HG03378 (cell line): ENCODE measurements around the gene C20orf96.
A peak's percentile ranks its signal among the peaks of the same experiment; 100 is the strongest.

Experiments
- ATAC-seq: cut with Tn5 transposase; IDR thresholded peaks from one replicate; pipeline ENCODE4 v1.9.1; 2021; ENCODE audit warnings: mild to moderate bottlenecking, moderate library complexity; ENCODE audit not compliant: unreplicated experiment

C20orf96 gene

DNA sequence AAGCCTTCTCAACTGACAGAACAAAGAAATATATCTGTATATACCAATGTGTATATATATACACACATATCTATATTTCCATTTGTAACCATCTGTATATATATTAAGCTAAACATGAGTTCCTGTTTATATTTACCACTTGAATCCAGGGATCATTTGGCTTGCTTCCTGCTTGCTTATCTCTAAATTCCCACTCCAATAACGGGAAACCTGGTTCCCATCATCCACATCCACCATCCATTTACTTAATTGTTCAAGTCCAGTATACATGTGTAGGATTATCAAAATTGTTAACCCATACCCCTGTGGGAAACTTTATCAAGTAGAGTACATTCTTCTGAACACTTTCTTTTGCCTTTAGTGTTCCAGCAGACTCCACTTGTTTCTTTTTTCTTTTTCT is 22.3 kb upstream of the C20orf96 start:
- no peak for ATAC-seq

DNA sequence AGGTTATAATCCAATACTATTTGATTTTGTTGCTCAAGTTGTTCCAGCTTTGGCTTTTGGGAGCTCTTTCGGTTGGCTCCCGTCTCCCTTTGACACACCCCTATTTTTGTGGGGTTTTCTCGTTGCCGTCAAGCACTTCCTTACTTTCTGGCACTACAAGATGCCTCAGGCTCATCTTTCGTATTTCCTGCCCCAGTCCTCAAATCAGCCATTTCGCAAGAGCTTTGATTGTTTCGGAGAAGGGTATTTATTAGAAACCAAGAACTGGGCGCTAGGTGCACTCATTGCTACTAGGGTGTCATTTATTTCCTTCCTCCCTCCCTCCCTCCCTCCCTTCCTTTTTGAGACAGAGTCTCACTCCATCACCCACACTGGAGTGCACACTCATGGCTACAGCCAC is 21.5 kb upstream of the C20orf96 start:
- no peak for ATAC-seq

DNA sequence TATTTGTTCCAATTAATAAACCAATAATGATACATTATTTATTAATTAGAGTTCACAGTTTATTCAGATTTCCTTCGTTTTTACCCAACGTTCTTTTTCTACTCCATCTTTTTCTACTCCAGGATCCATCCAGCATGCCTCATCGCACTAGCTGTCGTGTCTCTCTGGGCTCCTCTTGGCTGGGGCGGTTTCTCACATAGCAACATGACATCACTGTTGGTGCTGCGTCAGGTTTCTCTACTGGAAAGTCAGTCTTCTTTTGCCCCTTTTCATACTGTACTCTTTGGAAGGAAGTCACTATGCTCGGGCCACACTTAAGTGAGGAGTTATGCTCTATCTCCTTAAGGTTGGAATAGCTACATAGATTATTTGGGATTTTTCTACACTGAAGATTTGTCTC is 21.1 kb upstream of the C20orf96 start:
- no peak for ATAC-seq

DNA sequence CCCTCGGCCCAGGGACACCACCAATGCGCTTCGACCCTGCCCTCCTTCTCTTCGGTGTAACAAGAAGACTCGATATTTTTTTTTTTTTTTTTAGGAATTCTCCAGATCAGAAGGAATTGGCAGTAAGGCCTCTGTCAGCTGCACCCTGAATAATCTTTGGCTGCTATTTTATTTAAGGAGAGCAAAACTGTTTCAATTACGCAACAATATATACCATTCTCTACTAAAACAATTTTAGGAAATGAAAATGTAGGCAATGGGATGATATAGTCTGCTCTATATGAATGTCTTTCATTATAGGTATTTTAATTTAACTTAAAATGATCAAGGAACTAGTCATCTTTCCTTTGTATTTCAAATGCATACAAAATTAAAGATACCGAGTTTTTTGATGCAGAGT is 20.1 kb upstream of the C20orf96 start:
- no peak for ATAC-seq

DNA sequence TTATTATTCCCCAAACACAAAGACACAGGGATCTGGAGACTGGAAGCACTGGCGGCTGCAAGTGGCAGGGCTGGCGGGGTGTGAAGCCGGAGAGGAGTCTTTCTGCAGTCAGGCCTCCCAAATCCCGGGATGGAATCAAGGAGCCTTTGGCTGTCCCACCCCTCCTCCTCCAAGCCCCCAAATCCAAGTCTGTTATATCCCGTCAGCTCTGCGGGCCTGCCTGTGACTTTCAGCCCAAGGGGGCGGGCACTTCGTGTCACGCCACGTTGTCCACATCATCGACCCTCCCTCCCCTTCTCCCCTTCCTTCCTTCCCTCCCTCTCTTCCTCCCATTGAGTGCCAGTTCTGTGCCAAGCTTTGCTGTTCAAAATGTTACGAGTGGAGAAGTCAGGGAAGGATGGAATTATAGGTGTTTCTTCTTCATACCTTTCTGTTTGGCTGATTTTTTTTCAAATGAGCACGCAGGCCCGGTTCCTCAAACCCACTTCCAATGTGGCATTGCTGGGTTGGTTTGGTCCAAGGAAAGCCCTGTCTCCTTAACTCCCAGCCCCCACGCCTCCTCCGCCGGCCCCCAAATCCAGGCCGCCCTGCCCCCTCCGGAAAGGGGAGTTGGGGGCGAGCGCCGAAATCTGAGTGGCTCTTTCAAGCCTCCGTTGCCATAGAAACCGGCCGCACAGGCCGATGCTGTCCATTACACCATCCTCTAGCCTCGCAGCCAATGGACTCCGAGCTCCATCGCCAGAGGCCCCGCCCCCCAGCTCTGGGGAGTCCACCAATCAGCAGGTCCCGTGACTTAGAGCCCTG is 19.5 kb upstream of the C20orf96 start:
- peak; percentile 78 for ATAC-seq

DNA sequence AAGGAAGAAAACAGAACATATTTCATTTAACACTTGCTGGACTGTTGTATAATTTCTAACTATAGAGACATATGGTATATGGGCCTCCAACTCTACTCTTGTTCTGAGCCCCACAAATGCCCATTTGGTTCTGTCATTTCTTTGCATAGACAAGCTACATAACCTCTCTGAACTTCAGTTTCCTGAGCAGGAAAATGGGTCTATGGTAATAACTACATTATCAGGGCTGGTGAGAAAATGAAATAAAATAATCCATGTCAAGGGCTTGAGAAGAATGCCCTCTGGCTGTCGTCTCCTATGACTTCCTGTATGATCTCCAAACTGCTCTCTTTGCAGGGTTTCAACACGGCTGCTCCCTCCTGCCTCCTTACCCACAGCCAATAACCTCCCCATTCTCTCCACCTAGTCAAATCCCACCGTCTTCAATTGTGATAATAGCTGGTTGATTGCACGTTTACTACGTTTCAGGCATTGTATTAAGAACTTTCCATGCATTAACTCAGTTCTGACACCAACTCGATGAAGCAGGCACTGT is 18.8 kb upstream of the C20orf96 start:
- ATAC-seq: no peak

DNA sequence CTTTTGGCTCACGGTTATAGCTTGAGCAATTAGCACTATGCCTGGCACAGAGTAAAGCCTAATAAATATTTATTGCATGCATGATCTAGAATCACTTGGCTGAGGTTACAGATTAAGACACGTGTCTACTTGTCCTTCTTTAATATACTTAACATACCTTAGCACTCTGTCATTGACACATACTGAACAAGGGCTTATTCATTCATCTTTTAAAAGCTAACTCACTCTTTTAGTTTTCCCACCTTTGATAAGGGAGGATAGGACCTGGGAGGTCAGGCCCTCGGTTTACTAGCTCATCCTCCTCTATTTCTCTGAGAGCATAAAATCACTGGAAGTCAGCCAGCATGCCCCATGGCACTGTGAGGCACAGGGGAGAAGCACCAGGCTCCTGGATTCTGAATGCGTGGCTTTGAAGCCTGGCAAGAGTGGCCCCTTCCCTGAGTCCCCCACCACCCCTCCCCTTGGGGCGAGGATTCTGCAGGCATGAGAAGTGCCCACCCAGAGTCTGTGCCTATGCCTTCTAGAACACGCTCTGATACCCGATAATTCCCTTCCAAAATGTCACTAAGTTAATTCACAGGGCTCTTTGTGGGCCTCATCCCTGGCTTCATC is 18.0 kb upstream of the C20orf96 start:
- ATAC-seq: no peak

DNA sequence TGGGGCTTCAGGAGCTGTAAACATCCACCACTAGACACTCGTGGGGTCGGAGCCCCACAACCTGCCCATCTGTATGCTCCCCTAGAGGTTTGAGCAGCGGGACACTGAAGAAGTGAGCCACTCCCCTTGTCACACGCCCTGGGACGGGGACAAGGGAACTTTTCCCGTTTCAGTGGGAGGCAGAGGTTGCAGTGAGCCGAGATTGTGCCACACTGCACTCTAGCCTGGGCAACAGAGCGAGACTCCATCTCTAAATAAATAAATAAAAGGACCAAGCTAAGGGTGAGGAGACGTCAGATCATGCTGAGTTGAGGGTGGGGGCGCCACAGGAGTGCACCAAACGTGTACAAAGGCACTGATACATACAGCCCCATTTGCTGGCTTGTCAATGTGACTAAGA is 15.2 kb upstream of the C20orf96 start:
- ATAC-seq: no peak

DNA sequence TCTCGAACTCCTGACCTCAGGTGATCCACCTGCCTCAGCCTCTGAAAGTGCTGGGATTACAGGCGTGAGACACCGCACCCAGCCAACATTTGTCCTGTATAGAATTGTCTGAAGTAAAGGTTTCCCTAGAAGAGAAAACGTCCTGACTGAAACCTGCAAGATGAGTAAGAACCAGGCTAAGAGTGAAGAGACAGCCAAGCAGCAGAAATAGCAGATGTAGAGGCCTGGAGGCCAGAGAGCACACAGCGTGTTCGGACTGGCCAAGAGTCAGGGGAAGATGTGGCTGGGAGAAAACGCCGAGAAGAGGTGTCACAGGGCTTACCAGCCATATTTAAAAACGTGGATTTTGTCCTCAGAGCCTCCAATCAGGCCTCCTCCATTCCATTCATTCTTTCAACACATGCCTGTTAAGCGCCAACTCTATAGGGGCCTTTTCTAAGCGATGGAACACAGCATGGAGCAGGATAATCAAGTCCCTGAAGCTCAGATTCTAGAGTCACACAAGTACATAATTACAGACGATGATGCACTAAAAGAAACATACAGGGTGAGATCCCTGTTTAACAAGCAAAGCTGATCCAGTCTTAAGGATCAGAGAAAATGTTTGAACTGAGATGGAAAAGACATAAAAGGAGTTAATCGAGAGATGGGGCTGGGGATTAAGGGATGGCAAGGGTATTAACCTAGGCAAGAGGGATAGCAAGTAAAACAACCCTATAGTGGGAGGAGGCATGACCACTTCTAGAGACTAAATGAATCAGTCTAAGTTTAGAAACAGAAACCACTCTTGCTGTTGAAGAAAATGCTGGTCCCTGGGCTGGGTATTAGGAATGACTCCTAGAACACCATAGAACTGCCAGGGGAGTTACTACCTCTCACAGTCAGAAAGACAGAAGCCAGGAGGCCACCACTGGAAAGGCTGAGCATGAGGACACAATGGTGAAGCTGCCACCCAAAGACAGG is 11.6 kb upstream of the C20orf96 start:
- ATAC-seq: no peak

DNA sequence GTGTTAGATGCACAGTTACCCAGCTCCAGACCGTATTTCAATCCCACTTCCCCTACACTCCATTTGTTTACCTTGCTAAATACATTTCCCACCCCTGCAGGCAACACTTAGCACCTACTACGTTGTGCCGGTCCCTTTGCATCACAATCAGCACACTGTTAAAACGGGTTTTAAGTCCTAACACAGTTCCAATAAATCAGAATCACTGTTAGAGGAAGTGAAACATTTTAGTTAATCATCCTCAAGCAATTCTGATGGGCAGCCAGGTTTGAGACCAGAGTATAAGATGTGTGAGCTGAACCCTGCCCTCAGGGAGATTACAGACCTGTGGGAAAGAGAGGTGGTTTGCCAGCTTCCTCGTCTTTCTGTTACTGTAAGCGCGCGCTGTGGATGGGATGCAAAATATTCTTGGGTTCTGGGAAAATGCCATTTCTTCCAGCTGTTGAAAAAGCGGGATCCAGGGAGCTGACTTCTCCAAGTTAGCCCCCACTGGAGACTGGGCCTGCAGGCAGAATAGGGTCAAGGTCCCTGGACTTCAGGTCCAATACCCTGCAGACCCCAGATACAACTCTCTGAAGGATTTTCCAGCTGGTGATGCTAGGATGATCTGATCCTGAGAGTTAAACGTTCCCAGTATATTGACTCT is 9.9 kb upstream of the C20orf96 start:
- ATAC-seq: no peak

DNA sequence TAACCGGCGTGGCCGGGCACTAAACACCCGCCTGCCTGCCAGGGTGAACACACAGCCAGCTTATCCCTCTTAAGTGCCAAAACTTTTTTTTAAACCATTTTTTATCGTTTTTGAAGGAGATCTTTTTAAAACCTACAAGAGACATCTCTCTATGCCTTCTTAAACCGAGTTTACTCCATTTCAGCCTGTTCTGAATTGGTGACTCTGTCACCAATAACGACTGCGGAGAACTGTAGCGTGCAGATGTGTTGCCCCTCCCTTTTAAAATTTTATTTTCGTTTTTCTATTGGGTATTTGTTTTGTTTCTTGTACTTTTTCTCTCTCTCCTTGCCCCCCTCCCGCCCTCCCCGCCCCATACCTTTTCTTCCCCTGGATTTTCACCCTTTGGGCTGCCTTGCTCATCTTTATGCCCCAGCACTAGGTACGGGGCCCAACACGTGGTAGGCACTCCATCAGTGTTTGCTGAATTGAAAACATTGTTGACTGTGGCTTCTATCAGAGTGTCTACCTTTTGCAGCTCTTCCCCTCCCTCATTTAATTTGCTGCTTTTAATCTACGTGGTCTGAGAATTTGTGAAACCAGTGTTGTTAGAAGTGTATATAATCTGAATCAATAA is 8.3 kb upstream of the C20orf96 start:
- no peak for ATAC-seq

DNA sequence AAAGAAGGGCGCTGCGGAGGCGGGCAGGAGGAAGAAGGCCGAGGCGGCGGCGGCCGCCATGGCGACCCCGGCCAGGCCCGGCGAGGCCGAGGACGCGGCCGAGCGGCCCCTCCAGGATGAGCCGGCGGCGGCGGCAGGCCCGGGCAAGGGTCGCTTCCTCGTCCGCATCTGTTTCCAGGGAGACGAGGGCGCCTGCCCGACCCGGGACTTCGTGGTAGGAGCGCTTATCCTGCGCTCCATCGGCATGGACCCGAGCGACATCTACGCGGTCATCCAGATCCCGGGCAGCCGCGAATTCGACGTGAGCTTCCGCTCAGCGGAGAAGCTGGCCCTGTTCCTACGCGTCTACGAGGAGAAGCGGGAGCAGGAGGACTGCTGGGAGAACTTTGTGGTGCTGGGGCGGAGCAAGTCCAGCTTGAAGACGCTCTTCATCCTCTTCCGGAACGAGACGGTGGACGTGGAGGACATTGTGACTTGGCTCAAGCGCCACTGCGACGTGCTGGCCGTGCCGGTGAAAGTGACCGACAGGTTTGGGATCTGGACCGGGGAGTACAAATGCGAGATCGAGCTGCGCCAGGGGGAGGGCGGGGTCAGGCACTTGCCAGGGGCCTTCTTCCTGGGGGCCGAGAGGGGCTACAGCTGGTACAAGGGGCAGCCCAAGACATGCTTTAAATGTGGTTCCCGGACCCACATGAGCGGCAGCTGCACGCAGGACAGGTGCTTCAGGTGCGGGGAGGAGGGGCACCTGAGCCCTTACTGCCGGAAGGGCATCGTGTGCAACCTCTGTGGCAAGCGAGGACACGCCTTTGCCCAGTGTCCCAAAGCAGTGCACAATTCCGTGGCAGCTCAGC is 7.6 kb upstream of the C20orf96 start:
- ATAC-seq: no peak

DNA sequence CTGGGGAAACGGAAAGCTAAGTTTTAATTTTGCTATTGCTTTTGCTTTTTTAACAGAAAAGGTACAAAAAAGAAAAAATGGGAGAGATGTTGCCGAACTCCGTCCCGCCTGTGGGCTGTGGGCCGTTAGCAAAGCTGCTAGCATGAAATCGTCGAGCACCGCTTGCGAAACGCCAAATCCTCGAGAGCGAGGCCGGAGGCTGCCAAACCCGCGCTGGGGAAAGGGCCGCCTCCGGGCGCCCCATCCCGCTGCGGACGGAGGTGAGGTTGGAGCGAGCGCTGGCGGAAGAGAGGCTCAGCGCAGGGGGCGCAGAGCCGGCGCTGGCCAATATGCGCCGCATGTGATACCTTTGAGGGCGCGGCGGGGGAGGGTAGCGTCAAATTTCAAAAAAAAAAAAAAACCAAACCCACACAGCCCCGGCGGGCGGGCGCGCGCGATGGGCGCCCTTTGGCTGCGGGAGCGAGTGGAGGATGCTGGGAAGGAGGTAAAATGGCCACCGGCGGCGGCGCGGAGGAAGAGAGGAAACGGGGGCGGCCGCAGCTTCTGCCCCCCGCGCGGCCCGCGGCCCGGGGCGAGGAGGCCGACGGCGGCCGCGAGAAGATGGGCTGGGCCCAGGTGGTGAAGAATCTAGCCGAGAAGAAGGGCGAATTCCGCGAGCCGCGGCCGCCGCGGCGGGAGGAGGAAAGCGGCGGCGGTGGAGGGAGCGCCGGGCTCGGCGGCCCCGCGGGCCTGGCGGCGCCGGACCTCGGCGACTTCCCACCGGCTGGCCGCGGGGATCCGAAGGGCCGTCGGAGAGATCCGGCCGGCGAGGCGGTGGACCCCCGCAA is 6.8 kb upstream of the C20orf96 start, which contains the start of gene ZCCHC3:
Gene ZCCHC3, plus strand, starts transcription at position 473 of the 827 bp plus-strand sequence. Its CDS starts 17 bp downstream, at position 490.
- peak; percentile 54 for ATAC-seq

DNA sequence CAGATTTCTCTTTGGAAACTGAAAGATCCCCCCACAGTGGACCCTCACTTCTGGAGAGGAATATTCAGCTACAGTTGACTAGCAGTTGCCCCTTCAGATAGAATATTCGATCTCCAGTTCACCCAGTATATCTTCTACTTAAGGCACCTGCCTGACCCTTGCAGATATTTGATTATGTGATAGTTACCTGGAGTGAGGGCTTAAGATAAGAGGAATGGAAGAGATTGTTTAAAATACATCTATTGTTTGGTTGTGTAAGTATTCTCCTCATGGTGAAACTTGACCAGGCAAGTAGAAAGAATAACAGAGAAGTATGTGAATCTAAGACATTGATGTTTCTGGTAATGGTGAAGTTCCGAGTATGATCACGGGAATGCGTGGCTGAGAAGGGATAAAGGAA is 5.3 kb upstream of the C20orf96 start:
- no peak for ATAC-seq

DNA sequence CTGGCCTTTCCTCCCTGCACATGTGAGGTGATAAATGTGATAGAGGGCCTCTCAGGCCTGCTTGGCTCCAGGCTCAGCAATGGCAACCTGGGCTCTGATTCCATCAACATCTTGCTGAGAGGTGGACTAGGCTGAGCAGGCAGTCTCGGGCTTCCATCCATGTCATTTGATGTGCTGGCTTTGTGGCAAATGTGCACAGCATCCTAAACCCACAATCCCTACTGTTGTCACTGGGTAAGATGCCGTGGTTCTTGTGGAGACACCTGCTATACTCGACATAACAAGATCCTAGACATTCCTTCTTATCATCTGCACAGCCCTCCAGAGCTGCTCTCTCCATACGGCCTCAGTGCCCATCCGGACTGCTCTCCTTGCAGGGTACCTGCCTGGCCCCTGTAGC is 4.1 kb upstream of the C20orf96 start:
- no peak for ATAC-seq

DNA sequence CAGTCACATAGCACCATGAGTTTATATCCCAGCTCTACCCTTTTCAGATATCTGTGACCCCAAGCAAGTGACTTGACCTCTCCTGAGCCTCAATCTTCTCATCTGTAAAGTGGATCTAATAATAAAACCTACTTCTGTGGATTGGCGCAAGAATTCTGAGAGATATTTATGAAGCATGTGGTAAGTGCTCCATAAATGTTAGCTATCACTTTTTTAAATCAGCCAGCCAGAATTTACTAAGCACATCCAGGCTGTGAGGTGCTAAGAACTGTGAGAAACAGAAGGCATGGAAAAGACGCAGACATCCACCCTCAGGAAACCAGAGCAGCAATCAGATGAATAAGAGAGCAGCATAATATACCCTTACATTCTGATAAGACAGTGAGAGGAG is 862 bp downstream of the C20orf96 start:
- ATAC-seq: no peak

DNA sequence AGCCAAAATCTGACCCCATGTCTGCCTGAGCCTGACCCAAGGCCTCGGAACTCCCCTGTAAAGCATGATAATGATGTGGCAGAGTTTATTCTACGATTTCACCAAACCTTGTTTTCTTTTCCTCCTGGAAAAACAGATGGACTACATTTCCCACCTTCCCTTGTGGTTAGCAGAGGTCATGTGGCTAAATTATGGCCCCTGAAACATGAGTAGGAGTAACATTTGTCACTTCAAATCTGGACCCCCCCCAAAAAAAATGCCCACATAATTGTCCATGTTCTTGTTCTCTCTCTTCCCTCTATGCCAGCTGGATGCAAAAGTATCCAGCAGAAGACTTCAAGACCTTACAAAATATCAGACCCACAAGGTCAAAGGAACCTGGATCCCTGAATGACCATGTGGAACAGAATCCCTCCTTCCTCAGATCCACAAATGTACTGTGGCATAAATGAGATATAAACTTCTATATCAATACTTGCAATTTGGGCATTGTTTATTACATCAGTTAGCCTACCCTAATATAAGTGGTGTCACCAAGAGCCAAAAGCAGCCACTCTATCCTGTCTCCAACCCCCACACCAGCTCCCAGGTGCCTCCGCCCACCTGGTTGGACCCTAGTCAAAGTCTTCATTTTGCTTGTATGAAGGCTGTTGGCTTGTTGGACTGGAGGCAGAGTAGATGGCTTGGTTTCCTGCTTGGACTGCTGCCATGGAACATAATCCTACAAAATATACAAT is 1.4 kb downstream of the C20orf96 start:
- no peak for ATAC-seq

DNA sequence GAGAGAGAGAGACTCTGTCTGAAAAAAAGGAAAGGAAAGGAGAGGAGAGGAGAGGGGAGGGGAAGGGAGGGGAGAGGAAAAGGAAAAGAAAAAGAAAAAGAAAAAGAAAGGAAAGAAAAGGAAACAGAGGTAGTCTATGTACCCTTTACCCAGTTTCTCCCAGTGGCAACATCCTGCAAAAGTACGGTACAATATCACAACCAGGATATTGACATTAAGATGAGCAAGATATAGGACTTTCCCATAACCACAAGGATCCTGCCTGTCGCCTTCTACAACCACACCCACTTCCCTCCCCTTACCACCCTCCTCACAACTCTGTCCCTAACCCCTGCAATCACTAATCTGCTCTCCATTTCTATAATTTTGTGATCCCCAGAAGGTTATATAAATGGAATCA is 4.0 kb downstream of the C20orf96 start:
- ATAC-seq: no peak
